HEK293 (cell line): ENCODE measurements around the gene FHIT.

Experiments used
- CTCF ChIA-PET: fragments of 350-600 bp; formaldehyde crosslinking; extraction: SDS; loops from one replicate; lab custom pipeline; 2021; ENCODE audit warnings: antibody characterized with exemption; lab: Yijun Ruan, JAX
- POLR2A ChIA-PET: fragments of 300-600 bp; formaldehyde crosslinking; extraction: SDS; loops from one replicate; lab custom pipeline; 2020; ENCODE audit warnings: antibody characterized with exemption, inconsistent platforms; lab: Yijun Ruan, JAX
- H3K27ac ChIP-seq: fragments of 200-500 bp; sonication (Bioruptor generic); 2 replicates; pipeline ENCODE4 v1.5.1; 2014; ENCODE audit warnings: low read depth, low read length, control low read depth, inconsistent platforms; ENCODE audit errors: extremely low read depth
- H3K36me3 ChIP-seq, 2 experiments: fragments of 200-500 bp in 1 of 2; sonication (Bioruptor generic) in 1 of 2; 1 replicate in 1 of 2; 2 replicates in 1 of 2; pipeline ENCODE4 v1.5.1; 2014 to 2017; ENCODE audit warnings: inconsistent platforms in 2 of 2, low read length in 2 of 2; ENCODE audit not compliant: control insufficient read depth in 2 of 2, insufficient read depth in 1 of 2
- H3K4me1 ChIP-seq: fragments of 200-500 bp; sonication (Bioruptor generic); 2 replicates; pipeline ENCODE4 v1.5.1; 2014; ENCODE audit warnings: mild to moderate bottlenecking, low read length, inconsistent platforms; ENCODE audit not compliant: control insufficient read depth, insufficient read depth
- H3K4me3 ChIP-seq: 2 replicates; pipeline ENCODE4 v1.5.1; 2011; ENCODE audit warnings: low read depth, mild to moderate bottlenecking, control low read depth, low read length, moderate library complexity
- H3K9me3 ChIP-seq: fragments of 200-500 bp; sonication (Bioruptor generic); 2 replicates; pipeline ENCODE4 v1.5.1; 2014; ENCODE audit warnings: low read depth, low read length, inconsistent platforms; ENCODE audit not compliant: control insufficient read depth, insufficient read depth
- EGR2 ChIP-seq: fragments of 450-650 bp; formaldehyde crosslinking; IDR thresholded peaks from 2 replicates; pipeline ENCODE4 v1.5.1; 2016; ENCODE audit warnings: low read depth, missing biosample characterization, missing genetic modification characterization
- GFI1B ChIP-seq: fragments of 450-650 bp; formaldehyde crosslinking; IDR thresholded peaks from 2 replicates; pipeline ENCODE4 v1.5.1; 2016; ENCODE audit warnings: missing biosample characterization, missing genetic modification characterization
- GLIS2 ChIP-seq: fragments of 450-650 bp; formaldehyde crosslinking; IDR thresholded peaks from 2 replicates; pipeline ENCODE4 v1.5.1; 2016; ENCODE audit warnings: missing biosample characterization, missing genetic modification characterization
- MYNN ChIP-seq: fragments of 450-650 bp; formaldehyde crosslinking; IDR thresholded peaks from 2 replicates; pipeline ENCODE4 v1.5.1; 2016; ENCODE audit warnings: missing biosample characterization, missing genetic modification characterization, borderline replicate concordance
- PATZ1 ChIP-seq: fragments of 450-650 bp; formaldehyde crosslinking; IDR thresholded peaks from 2 replicates; pipeline ENCODE4 v1.5.1; 2016; ENCODE audit warnings: missing biosample characterization, missing genetic modification characterization
- PRDM4 ChIP-seq: fragments of 450-650 bp; formaldehyde crosslinking; IDR thresholded peaks from 2 replicates; pipeline ENCODE4 v1.5.1; 2017; ENCODE audit warnings: missing biosample characterization, missing genetic modification characterization
- SCRT2 ChIP-seq: fragments of 450-650 bp; formaldehyde crosslinking; IDR thresholded peaks from 2 replicates; pipeline ENCODE4 v1.5.1; 2016; ENCODE audit warnings: missing biosample characterization, missing genetic modification characterization
- SP2 ChIP-seq: fragments of 450-650 bp; formaldehyde crosslinking; IDR thresholded peaks from 2 replicates; pipeline ENCODE4 v1.5.1; 2016; ENCODE audit warnings: missing biosample characterization, missing genetic modification characterization
- YY2 ChIP-seq: fragments of 450-650 bp; formaldehyde crosslinking; IDR thresholded peaks from 2 replicates; pipeline ENCODE4 v1.5.1; 2016; ENCODE audit warnings: missing biosample characterization, missing genetic modification characterization
- ZEB2 ChIP-seq: fragments of 450-650 bp; formaldehyde crosslinking; IDR thresholded peaks from 2 replicates; pipeline ENCODE4 v1.5.1; 2016; ENCODE audit warnings: missing biosample characterization, missing genetic modification characterization
- ZFP41 ChIP-seq: fragments of 450-650 bp; formaldehyde crosslinking; IDR thresholded peaks from 2 replicates; pipeline ENCODE4 v1.5.1; 2016; ENCODE audit warnings: missing biosample characterization, missing genetic modification characterization, borderline replicate concordance
- ZNF184 ChIP-seq: fragments of 450-650 bp; IDR thresholded peaks from 2 replicates; pipeline ENCODE4 v1.5.1; 2018; ENCODE audit warnings: missing biosample characterization, mild to moderate bottlenecking, missing genetic modification characterization
- ZNF335 ChIP-seq: fragments of 450-650 bp; formaldehyde crosslinking; conservative IDR thresholded peaks from 2 replicates; pipeline ENCODE4 v1.5.1; 2016; ENCODE audit warnings: missing biosample characterization, missing genetic modification characterization
- ZNF354C ChIP-seq: fragments of 450-650 bp; formaldehyde crosslinking; IDR thresholded peaks from 2 replicates; pipeline ENCODE4 v1.5.1; 2016; ENCODE audit warnings: missing biosample characterization, missing genetic modification characterization, low read depth, borderline replicate concordance
- ZNF501 ChIP-seq: fragments of 450-650 bp; formaldehyde crosslinking; IDR thresholded peaks from 2 replicates; pipeline ENCODE4 v1.5.1; 2016; ENCODE audit warnings: missing biosample characterization, missing genetic modification characterization
- ZNF529 ChIP-seq: fragments of 450-650 bp; formaldehyde crosslinking; IDR thresholded peaks from 2 replicates; pipeline ENCODE4 v1.5.1; 2017; ENCODE audit warnings: missing genetic modification characterization, missing biosample characterization; ENCODE audit not compliant: insufficient replicate concordance
- ZNF571 ChIP-seq: fragments of 450-650 bp; formaldehyde crosslinking; IDR thresholded peaks from 2 replicates; pipeline ENCODE4 v1.5.0; 2017; ENCODE audit warnings: missing biosample characterization, missing genetic modification characterization
- ZNF623 ChIP-seq: fragments of 450-650 bp; formaldehyde crosslinking; IDR thresholded peaks from 2 replicates; pipeline ENCODE4 v1.5.1; 2016; ENCODE audit warnings: missing biosample characterization, missing genetic modification characterization
- ZNF629 ChIP-seq: fragments of 450-650 bp; formaldehyde crosslinking; IDR thresholded peaks from 2 replicates; pipeline ENCODE4 v1.5.1; 2017; ENCODE audit warnings: missing biosample characterization, missing genetic modification characterization
- ZNF830 ChIP-seq: fragments of 450-650 bp; IDR thresholded peaks from 2 replicates; pipeline ENCODE4 v1.5.0; 2018; ENCODE audit warnings: missing biosample characterization, missing genetic modification characterization, low read depth, mild to moderate bottlenecking, moderate library complexity
- ZNF843 ChIP-seq: fragments of 450-650 bp; formaldehyde crosslinking; IDR thresholded peaks from 2 replicates; pipeline ENCODE4 v1.5.1; 2016; ENCODE audit warnings: missing biosample characterization, missing genetic modification characterization
- ZSCAN18 ChIP-seq: fragments of 450-650 bp; formaldehyde crosslinking; IDR thresholded peaks from 2 replicates; pipeline ENCODE4 v1.5.1; 2016; ENCODE audit warnings: missing biosample characterization, missing genetic modification characterization
- TF ChIP-seq, protein P1 (sequence below): fragments of 450-650 bp; formaldehyde crosslinking; IDR thresholded peaks from 2 replicates; pipeline ENCODE4 v1.5.1; 2016; ENCODE audit warnings: missing biosample characterization, missing genetic modification characterization, borderline replicate concordance

Gene FHIT

GRCh38 chr3:61181874-61182273, 69.4 kb downstream of the FHIT start (continued):
- TF ChIP-seq PRDM4 (tag by site-specific recombination) (peak; percentile 30; the same call in 1 of the 2 replicates), YY2 (no peak)

- no peak for TF ChIP-seq ZNF830 (tag by site-specific recombination)
- no peaks in the 10 kb centered on the region for H3K9me3 ChIP-seq
- no peak overlapping the region for H3K27ac ChIP-seq
- H3K36me3 ChIP-seq, result no peaks in the 10 kb centered on the region
- no peaks in the 10 kb centered on the region for H3K4me1 ChIP-seq
- ChIA-PET POLR2A (no interaction called here), CTCF (interaction anchor here (0.7 kb wide), 1 partner anchor 55 kb away, joined by 4 read pairs; no protein-coding TSS in a partner anchor)
- no peak overlapping the region for H3K4me3 ChIP-seq
Measured at GRCh38 chr3:61180206-61180605, 71.0 kb downstream of the FHIT start.

- POLR2A ChIA-PET, result no interaction called here
- CTCF ChIA-PET, result no interaction called here
- no peak overlapping the region for H3K27ac ChIP-seq
- no peak for TF ChIP-seq ZEB2 (tag by site-specific recombination)
- no peak for TF ChIP-seq ZNF629 (tag by site-specific recombination)
- TF ChIP-seq GFI1B (tag by site-specific recombination), result no peak
- TF ChIP-seq ZSCAN18 (tag by site-specific recombination), result no peak
- TF ChIP-seq, protein P1, sequence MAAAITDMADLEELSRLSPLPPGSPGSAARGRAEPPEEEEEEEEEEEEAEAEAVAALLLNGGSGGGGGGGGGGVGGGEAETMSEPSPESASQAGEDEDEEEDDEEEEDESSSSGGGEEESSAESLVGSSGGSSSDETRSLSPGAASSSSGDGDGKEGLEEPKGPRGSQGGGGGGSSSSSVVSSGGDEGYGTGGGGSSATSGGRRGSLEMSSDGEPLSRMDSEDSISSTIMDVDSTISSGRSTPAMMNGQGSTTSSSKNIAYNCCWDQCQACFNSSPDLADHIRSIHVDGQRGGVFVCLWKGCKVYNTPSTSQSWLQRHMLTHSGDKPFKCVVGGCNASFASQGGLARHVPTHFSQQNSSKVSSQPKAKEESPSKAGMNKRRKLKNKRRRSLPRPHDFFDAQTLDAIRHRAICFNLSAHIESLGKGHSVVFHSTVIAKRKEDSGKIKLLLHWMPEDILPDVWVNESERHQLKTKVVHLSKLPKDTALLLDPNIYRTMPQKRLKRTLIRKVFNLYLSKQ (tag by site-specific recombination), result no peak
- TF ChIP-seq ZFP41 (tag by site-specific recombination), result no peak
- TF ChIP-seq ZNF623, result no peak
- TF ChIP-seq ZNF571 (tag by site-specific recombination), result no peak
- H3K4me1 ChIP-seq, result no peaks in the 10 kb centered on the region
- H3K36me3 ChIP-seq, result no peaks in the 10 kb centered on the region
- no peak overlapping the region for H3K4me3 ChIP-seq
- no peaks in the 10 kb centered on the region for H3K9me3 ChIP-seq
Measured at GRCh38 chr3:61178167-61178566, 73.1 kb downstream of the FHIT start.

DNA sequence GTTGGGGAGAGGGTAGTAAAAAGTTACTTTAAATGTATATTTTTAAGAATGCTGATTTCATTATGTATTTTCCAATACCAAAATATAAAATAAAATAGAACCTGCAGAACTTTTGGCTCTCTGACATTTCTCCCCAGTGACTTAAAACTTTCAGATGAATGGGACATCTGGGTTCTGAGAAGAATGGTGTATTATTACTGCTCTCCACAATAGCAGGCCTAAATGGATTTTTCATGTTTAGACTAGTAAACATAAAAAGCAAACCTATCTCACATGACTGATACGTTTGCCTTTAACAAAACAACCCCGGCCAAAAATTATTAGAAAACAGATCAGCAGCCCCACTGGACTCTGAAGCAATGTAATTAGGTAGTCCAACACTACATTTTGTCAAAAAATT, 73.8 kb downstream of the FHIT start:
- CTCF ChIA-PET, result no interaction called here
- Histone ChIP-seq H3K9me3 (no peaks in the 10 kb centered on the region), H3K36me3 (no peaks in the 10 kb centered on the region), H3K4me1 (0 out of 2 replicates have a peak, but pooled peaks cover 3% of the 10 kb centered on the region), H3K4me3 (no peak overlapping the region), H3K27ac (no peak overlapping the region)
- POLR2A ChIA-PET, result no interaction called here
- TF ChIP-seq EGR2 (tag by site-specific recombination), result no peak
- TF ChIP-seq ZNF354C (tag by site-specific recombination), result no peak
- TF ChIP-seq PATZ1 (tag by site-specific recombination), result no peak
- TF ChIP-seq ZNF529 (tag by site-specific recombination), result no peak
- TF ChIP-seq SCRT2 (tag by site-specific recombination), result no peak
- TF ChIP-seq ZNF501 (tag by site-specific recombination), result no peak
- no peak for TF ChIP-seq GLIS2 (tag by site-specific recombination)
- TF ChIP-seq SP2, result no peak
- TF ChIP-seq ZEB2 (tag by site-specific recombination), result no peak
- TF ChIP-seq MYNN (tag by site-specific recombination), result no peak
- no peak for TF ChIP-seq GFI1B (tag by site-specific recombination)
- TF ChIP-seq ZNF335 (tag by site-specific recombination), result no peak
- no peak for TF ChIP-seq ZNF843 (tag by site-specific recombination)
- no peak for TF ChIP-seq ZNF184 (tag by site-specific recombination)
